Muscle layer of colon (tissue), 2 donors: ENCODE measurements around the gene STK17B.
"Not testable (repeated sequence)": the region's sequence is repeated elsewhere in the genome, so short reads cannot be mapped to it uniquely, and the experiment has no call there.

Experiments
- H3K27ac ChIP-seq: one replicate; pipeline ENCODE4 v1.7.0; 2013; ENCODE audit warnings: low read depth, mild to moderate bottlenecking, low read length, moderate library complexity
- H3K27me3 ChIP-seq, 2 donors: one replicate each; pipeline ENCODE4 v1.7.0; 2013; ENCODE audit warnings: low read length in 2 of 2, mild to moderate bottlenecking in 2 of 2; ENCODE audit not compliant: insufficient read depth in 2 of 2, control insufficient read depth in 1 of 2
- H3K36me3 ChIP-seq: one replicate; pipeline ENCODE4 v1.7.0; 2013; ENCODE audit warnings: mild to moderate bottlenecking, low read length; ENCODE audit not compliant: insufficient read depth
- H3K4me1 ChIP-seq: one replicate; pipeline ENCODE4 v1.7.0; 2013; ENCODE audit warnings: mild to moderate bottlenecking, low read length; ENCODE audit not compliant: insufficient read depth
- H3K4me3 ChIP-seq, 2 donors: one replicate each; pipeline ENCODE4 v1.7.0; 2013; ENCODE audit warnings: low read length in 2 of 2, low read depth in 1 of 2, mild to moderate bottlenecking in 1 of 2, moderate library complexity in 1 of 2
- H3K9ac ChIP-seq: one replicate; pipeline ENCODE4 v1.7.0; 2013; ENCODE audit warnings: low read length
- H3K9me3 ChIP-seq: one replicate; pipeline ENCODE4 v1.7.0; 2013; ENCODE audit warnings: mild to moderate bottlenecking, low read length
- donor health status: abdominal sarcoma.
- donor health status: Adenocarcinoma of cecum.

The STK17B gene

GRCh38 chr2:196103626-196104025 lies 67.8 kb downstream of the STK17B start:
- no peaks in the 10 kb centered on the region for H3K36me3 ChIP-seq
- H3K4me1 ChIP-seq: no peaks in the 10 kb centered on the region
- no peaks in the 10 kb centered on the region for H3K9me3 ChIP-seq
- no peaks in the 10 kb centered on the region for H3K27me3 ChIP-seq
- no peak overlapping the region for H3K9ac ChIP-seq
- no peak overlapping the region for H3K4me3 ChIP-seq
- H3K27ac ChIP-seq: no peak overlapping the region

DNA sequence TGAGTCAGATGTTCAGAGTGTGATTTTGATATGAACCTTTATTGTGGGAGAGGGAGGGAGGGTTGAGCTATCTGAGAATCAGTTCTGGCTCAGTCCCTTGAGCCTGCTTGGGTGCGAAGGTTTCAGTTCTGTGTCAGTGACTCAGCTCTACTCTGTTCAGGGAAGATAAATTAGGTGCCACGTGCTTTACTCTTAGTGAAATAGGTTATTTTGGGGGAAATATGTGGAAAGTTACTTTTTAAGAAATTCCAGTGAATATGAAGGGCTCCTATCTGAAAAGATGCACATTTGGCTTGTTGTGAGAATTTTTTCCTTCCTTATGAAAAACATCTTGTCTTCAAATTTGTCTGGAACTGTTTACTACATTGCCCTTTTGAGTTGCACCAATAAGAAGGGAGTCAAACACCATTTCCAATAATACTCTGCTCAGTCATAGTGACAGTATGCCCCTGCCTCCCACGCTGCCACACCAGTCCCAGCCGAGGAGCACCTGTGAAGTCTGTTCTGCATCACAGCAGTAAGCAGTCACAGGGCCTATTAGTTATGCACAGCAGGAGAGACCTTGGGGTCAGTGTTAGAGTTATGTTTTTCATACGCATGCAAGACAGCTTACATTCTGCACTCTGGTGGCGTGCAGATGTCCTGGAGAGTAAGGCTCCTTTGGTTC lies 69.9 kb downstream of the STK17B start:
- no peaks in the 10 kb centered on the region for H3K36me3 ChIP-seq
- no peak overlapping the region for H3K27ac ChIP-seq
- H3K27me3 ChIP-seq: no peaks in the 10 kb centered on the region

DNA sequence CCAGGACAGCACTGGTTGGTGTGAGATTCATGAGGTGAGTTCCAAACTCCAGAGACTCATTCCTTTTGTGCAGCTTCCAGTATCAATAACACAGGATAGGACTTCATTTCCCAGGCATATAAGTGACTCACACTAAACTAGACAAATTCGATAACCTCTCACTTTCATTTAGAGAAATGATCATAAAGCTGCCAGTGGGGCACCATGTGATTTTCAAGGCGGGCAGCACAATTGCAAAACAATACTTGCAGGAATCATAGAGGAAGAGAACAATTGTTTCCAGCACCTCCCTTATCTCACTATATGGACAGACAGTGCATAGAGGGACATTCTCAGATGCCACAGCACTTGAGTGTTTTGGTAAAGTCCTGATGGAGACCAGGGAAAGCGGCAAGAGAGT lies 71.5 kb downstream of the STK17B start:
- Histone ChIP-seq H3K4me3 (no peak overlapping the region), H3K9ac (no peak overlapping the region), H3K27me3 (no peaks in the 10 kb centered on the region), H3K4me1 (no peaks in the 10 kb centered on the region), H3K36me3 (no peaks in the 10 kb centered on the region), H3K9me3 (no peaks in the 10 kb centered on the region), H3K27ac (no peak overlapping the region)

More for the DNA sequence above, 69.9 kb downstream of the STK17B start:
- no peak overlapping the region for H3K4me3 ChIP-seq
- H3K9ac ChIP-seq: no peak overlapping the region
- no peaks in the 10 kb centered on the region for H3K9me3 ChIP-seq
- H3K4me1 ChIP-seq: no peaks in the 10 kb centered on the region

GRCh38 chr2:196097864-196098660 lies 73.3 kb downstream of the STK17B start:
- Histone ChIP-seq H3K27me3 (no peaks in the 10 kb centered on the region), H3K4me3 (no peak overlapping the region), H3K4me1 (no peaks in the 10 kb centered on the region), H3K27ac (no peak overlapping the region), H3K36me3 (no peaks in the 10 kb centered on the region), H3K9me3 (no peaks in the 10 kb centered on the region), H3K9ac (no peak overlapping the region)

- no peaks in the 10 kb centered on the region for H3K9me3 ChIP-seq
- no peaks in the 10 kb centered on the region for H3K36me3 ChIP-seq
- H3K4me3 ChIP-seq: no peak overlapping the region
- H3K27me3 ChIP-seq: no peaks in the 10 kb centered on the region
- H3K4me1 ChIP-seq: no peaks in the 10 kb centered on the region
- no peak overlapping the region for H3K9ac ChIP-seq
- no peak overlapping the region for H3K27ac ChIP-seq
Measured at GRCh38 chr2:196096982-196097745, 74.2 kb downstream of the STK17B start.

DNA sequence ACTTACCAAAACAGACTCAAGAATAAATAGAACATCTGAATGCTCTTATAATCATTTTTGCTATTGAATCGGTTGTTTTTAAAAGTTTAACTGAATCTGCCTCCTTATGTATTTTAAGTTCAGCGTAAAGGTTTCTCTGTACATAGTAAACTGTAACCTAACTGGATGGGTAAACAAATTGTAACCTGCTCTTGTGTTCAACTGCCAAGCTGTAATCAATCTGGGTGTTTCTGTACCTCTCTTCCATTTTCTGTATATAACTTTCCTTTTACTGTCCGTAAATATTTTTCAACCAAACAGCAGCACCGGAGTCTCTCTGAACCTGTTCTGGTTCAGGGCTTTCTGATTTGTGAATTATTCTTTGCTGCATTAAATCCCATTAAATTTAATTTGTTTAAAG lies 75.1 kb downstream of the STK17B start:
- Histone ChIP-seq H3K9me3 (no peaks in the 10 kb centered on the region), H3K9ac (no peak overlapping the region)

GRCh38 chr2:196089448-196089847 lies 81.9 kb downstream of the STK17B start:
- H3K27me3 ChIP-seq, H3K4me1 ChIP-seq, H3K9me3 ChIP-seq, H3K27ac ChIP-seq, H3K36me3 ChIP-seq, H3K4me3 ChIP-seq, H3K9ac ChIP-seq: not testable (repeated sequence)

More for the DNA sequence above, 75.1 kb downstream of the STK17B start:
- Histone ChIP-seq H3K4me3 (no peak overlapping the region), H3K27me3 (no peaks in the 10 kb centered on the region), H3K4me1 (no peaks in the 10 kb centered on the region), H3K36me3 (no peaks in the 10 kb centered on the region), H3K27ac (no peak overlapping the region)

DNA sequence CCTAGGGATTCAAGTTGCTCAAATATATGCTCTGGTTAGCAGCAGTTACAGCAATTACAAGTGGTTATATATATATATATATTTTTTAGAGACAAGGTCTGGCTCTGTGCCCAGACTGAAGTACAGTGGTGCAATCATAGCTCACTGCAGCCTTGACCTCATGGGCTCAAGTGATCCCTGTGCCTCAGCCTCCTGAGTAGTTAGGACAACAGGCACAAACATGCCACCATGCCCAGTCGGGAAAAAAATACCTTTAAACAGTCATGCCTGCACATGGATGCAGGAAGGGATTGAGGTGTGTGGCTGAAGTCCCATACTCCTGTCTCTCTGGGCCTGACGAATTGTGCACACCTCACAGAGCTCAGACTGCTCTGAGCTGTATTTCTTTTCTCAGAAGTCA lies 83.2 kb downstream of the STK17B start:
- Histone ChIP-seq H3K36me3 (no peaks in the 10 kb centered on the region), H3K4me3 (no peak overlapping the region), H3K9me3 (no peaks in the 10 kb centered on the region), H3K27ac (no peak overlapping the region), H3K9ac (no peak overlapping the region), H3K4me1 (no peaks in the 10 kb centered on the region), H3K27me3 (no peaks in the 10 kb centered on the region)

GRCh38 chr2:196086517-196087368 lies 84.6 kb downstream of the STK17B start:
- Histone ChIP-seq H3K4me3 (no peak overlapping the region), H3K36me3 (no peaks in the 10 kb centered on the region), H3K27me3 (no peaks in the 10 kb centered on the region), H3K9ac (no peak overlapping the region), H3K27ac (no peak overlapping the region), H3K9me3 (no peaks in the 10 kb centered on the region), H3K4me1 (no peaks in the 10 kb centered on the region)

GRCh38 chr2:196083601-196084000 lies 87.8 kb downstream of the STK17B start:
- no peaks in the 10 kb centered on the region for H3K27me3 ChIP-seq
- no peak overlapping the region for H3K27ac ChIP-seq
- no peaks in the 10 kb centered on the region for H3K9me3 ChIP-seq
- no peaks in the 10 kb centered on the region for H3K36me3 ChIP-seq
- no peak overlapping the region for H3K4me3 ChIP-seq
- H3K9ac ChIP-seq: no peak overlapping the region
- no peaks in the 10 kb centered on the region for H3K4me1 ChIP-seq
